Type B pancreatic cell (in vitro differentiated cells): Measurements from ENCODE around the gene PELI3. TPM values are rescaled to one million over a fixed set of nuclear protein-coding genes. Genes with fewer than 3 reads are reported as not detected.

ENCODE experiments used
- DNase-seq: peaks from one replicate; pipeline ENCODE4 v3.0.0; 2021; ENCODE audit warnings: mixed read lengths; ENCODE audit not compliant: unreplicated experiment; ENCODE audit errors: extremely low spot score
- H3K27ac Mint-ChIP-seq: 2 replicates; pipeline ENCODE4 v1.8.0; 2021; ENCODE audit warnings: mild to moderate bottlenecking, mixed read lengths
- H3K27me3 Mint-ChIP-seq: 2 replicates; pipeline ENCODE4 v1.8.0; 2021; ENCODE audit warnings: mixed read lengths
- H3K36me3 Mint-ChIP-seq: 2 replicates; pipeline ENCODE4 v1.8.0; 2021; ENCODE audit warnings: mixed read lengths
- H3K4me1 Mint-ChIP-seq: one replicate; pipeline ENCODE4 v1.8.0; 2021; ENCODE audit warnings: mixed read lengths; ENCODE audit not compliant: unreplicated experiment
- H3K4me3 Mint-ChIP-seq: 2 replicates; pipeline ENCODE4 v1.8.0; 2021; ENCODE audit warnings: mild to moderate bottlenecking, mixed read lengths
- H3K9me3 Mint-ChIP-seq: 2 replicates; pipeline ENCODE4 v1.8.0; 2021; ENCODE audit warnings: mixed read lengths
- CTCF ChIP-seq: fragments of 200-600 bp; sonication (generic); conservative IDR thresholded peaks from 2 replicates; pipeline ENCODE4 v1.5.0; 2021; ENCODE audit warnings: antibody characterized with exemption, mild to moderate bottlenecking
- total RNA-seq: library from RNA; stranded (reverse); gene quantifications from 2 replicates; pipeline ENCODE4 v1.2.1, GENCODE V29; 2021; ENCODE audit warnings: low replicate concordance

Gene PELI3
- total RNA-seq, 1 donor from 2014 or later = 17.9 TPM

GRCh38 chr11:66491315-66491935 is 24.7 kb downstream of the PELI3 start:
- no peaks in the 10 kb centered on the region for H3K27me3 Mint-ChIP-seq
- H3K27ac Mint-ChIP-seq = no peak overlapping the region
- DNase-seq = no peak
- peaks cover 4% of the 10 kb centered on the region for H3K36me3 Mint-ChIP-seq
- no peak overlapping the region for H3K4me3 Mint-ChIP-seq
- no peaks in the 10 kb centered on the region for H3K4me1 Mint-ChIP-seq
- TF ChIP-seq CTCF = peak; percentile 67
- H3K9me3 Mint-ChIP-seq = no peaks in the 10 kb centered on the region

- TF ChIP-seq CTCF = no peak
- H3K27me3 Mint-ChIP-seq = no peaks in the 10 kb centered on the region
- no peaks in the 10 kb centered on the region for H3K4me1 Mint-ChIP-seq
- no peak overlapping the region for H3K4me3 Mint-ChIP-seq
- H3K36me3 Mint-ChIP-seq = peaks cover 4% of the 10 kb centered on the region
- H3K27ac Mint-ChIP-seq = no peak overlapping the region
- DNase-seq = no peak
- no peaks in the 10 kb centered on the region for H3K9me3 Mint-ChIP-seq
Observed at GRCh38 chr11:66492161-66492865, 25.6 kb downstream of the PELI3 start.

GRCh38 chr11:66493130-66493529 is 26.4 kb downstream of the PELI3 start:
- H3K4me1 Mint-ChIP-seq = no peaks in the 10 kb centered on the region
- no peak overlapping the region for H3K27ac Mint-ChIP-seq
- peaks cover 4% of the 10 kb centered on the region for H3K36me3 Mint-ChIP-seq
- H3K4me3 Mint-ChIP-seq = no peak overlapping the region
- no peaks in the 10 kb centered on the region for H3K9me3 Mint-ChIP-seq
- TF ChIP-seq CTCF = no peak
- no peak for DNase-seq
- no peaks in the 10 kb centered on the region for H3K27me3 Mint-ChIP-seq

- no peaks in the 10 kb centered on the region for H3K27me3 Mint-ChIP-seq
Observed at GRCh38 chr11:66494458-66494857, 27.8 kb downstream of the PELI3 start.

GRCh38 chr11:66494935-66495334 is 28.2 kb downstream of the PELI3 start:
- Mint-ChIP-seq H3K9me3 (no peaks in the 10 kb centered on the region), H3K27ac (no peak overlapping the region), H3K36me3 (no peaks in the 10 kb centered on the region), H3K27me3 (no peaks in the 10 kb centered on the region), H3K4me1 (no peaks in the 10 kb centered on the region), H3K4me3 (no peak overlapping the region)
- DNase-seq = no peak
- TF ChIP-seq CTCF = no peak

More at GRCh38 chr11:66494458-66494857, 27.8 kb downstream of the PELI3 start:
- Mint-ChIP-seq H3K4me3 (no peak overlapping the region), H3K36me3 (no peaks in the 10 kb centered on the region), H3K4me1 (no peaks in the 10 kb centered on the region), H3K27ac (no peak overlapping the region), H3K9me3 (no peaks in the 10 kb centered on the region)
- no peak for DNase-seq
- TF ChIP-seq CTCF = no peak
